ENCODE results near the gene GRID2IP.

GRID2IP gene

GRCh38 chr7:6546498-6547251 is 4.6 kb downstream of the GRID2IP start:
- Mint-ChIP-seq H3K4me1 (peaks cover 13 to 16% of the 10 kb centered on the region in 2 donors), H3K27me3 (peaks cover 4% of the 10 kb centered on the region in 2 donors), H3K9me3 (peaks cover 0 to 2% of the 10 kb centered on the region in 2 donors), H3K4me3 (peak overlapping the region in 1 of 2 donors; percentile 5), H3K27ac (no peak overlapping the region), H3K36me3 (no peaks in the 10 kb centered on the region)
- ATAC-seq (replicated peaks) (no peak), DNase-seq (no peak)

DNA sequence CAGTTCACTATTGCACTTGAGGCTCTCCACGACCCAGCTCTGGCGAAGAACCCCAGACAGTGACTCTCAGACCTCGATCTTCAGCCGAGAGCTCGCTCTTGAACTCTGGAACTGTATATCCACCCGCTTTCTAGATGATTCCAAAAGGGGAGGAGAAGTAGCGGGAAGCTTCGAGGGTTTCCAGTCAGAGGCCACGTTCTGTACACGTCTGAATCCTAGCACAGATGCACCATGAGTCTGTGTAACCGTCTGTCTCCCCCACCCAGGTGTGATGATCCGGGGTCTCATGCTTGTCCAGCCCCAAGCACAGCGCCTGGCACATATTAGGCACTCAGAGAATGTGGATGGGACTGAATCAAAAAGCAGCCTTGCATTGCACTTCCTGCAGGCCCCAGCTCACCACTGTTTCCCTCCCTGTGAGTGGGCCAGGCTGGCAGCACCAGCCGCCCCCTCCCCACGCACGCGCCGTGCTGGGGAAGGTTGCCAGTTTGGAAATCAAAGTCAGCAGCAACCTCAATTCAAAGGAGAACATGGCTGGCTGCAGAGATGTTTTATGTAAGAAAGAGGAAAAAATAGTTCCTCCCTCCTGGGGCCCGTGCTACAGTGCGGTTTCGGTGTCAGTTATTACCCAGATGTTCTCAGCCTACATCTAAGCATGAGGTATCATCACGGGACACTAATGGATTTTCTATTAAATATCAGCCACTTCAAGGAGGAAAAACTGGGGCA is 5.7 kb downstream of the GRID2IP start:
- Mint-ChIP-seq H3K4me1 (peaks cover 13 to 16% of the 10 kb centered on the region in 2 donors), H3K4me3 (no peak overlapping the region), H3K27ac (no peak overlapping the region), H3K27me3 (peaks cover 4% of the 10 kb centered on the region in 2 donors), H3K36me3 (no peaks in the 10 kb centered on the region), H3K9me3 (peaks cover 0 to 2% of the 10 kb centered on the region in 2 donors)
- DNase-seq = no peak
- peak; percentile 67 to 82 for ATAC-seq (replicated peaks)

DNA sequence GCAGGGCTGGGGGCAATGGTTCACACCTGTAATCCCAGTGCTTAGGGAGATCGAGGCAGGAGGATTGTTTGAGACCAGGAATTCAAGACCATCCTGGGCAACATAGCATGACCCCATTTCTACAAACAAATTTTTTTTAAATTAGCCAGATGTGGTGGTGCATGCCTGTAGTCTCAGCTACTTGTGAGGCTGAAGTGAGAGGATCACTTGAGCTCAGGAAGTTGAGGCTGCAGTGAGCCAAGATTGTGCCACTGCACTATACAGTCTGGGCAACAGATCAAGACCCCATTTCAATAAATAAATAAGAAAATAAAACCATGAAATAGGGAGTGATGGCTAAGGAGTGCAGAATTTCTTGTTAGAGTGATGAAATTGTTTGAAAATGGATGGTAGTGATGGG is 8.9 kb downstream of the GRID2IP start:
- Mint-ChIP-seq H3K4me3 (no peak overlapping the region), H3K36me3 (no peaks in the 10 kb centered on the region), H3K4me1 (peaks cover 13 to 16% of the 10 kb centered on the region in 2 donors), H3K27ac (no peak overlapping the region), H3K27me3 (peaks cover 19 to 23% of the 10 kb centered on the region in 2 donors), H3K9me3 (peaks cover 0 to under 1% of the 10 kb centered on the region in 2 donors)
- ATAC-seq (replicated peaks) (no peak), DNase-seq (no peak)

DNA sequence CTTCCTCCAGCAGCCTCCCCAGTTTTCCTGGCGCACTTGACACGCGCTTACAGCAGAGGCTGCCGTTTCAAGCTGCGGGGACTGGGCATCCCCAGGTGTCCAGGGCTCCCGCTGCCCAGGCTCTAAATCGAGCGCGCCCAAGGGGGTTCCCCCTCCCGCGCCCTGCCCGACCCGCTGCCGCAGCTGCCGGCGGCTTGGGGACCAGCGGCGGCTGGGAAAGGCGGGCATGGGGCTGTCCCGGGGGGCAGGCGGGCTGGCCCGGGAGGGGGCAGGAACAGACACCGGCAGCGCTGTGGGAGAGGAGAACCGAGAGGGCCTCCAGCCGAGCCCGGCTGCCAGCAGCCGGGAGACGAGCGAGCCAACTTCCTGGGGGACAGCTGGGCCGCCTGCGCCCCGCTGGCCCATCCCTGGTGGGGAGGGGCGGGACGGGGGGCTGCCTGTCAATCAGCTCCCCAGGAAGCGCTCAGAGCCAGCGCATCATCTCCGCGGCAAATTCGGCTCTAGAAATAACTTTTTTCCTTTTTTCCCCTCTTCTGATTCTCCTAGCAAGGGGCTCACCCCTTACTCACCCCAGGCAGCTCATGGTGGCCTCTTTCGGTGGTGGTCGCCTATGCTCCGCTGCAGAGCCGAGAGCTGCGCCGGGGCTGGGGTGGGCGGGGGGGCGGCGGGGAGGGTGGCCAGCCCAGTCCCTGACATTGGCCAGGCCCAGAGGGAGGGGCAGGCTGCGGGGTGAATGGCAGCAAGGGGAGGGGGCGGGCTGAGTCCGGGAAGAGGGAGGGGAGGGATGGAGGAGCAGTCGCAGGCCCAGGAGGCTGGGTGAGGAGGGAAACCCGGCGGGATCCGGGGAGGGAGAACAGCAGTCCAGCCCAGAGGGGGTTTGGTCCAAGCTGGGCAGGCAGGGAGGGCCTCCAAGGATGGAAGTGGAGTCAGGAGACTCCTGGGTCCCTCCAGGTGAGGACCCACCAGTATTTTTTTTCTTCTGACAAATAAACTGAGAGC is 14.7 kb downstream of the GRID2IP start:
- Mint-ChIP-seq H3K9me3 (no peaks in the 10 kb centered on the region), H3K4me3 (peak overlapping the region in 1 of 2 donors; percentile 51)

DNA sequence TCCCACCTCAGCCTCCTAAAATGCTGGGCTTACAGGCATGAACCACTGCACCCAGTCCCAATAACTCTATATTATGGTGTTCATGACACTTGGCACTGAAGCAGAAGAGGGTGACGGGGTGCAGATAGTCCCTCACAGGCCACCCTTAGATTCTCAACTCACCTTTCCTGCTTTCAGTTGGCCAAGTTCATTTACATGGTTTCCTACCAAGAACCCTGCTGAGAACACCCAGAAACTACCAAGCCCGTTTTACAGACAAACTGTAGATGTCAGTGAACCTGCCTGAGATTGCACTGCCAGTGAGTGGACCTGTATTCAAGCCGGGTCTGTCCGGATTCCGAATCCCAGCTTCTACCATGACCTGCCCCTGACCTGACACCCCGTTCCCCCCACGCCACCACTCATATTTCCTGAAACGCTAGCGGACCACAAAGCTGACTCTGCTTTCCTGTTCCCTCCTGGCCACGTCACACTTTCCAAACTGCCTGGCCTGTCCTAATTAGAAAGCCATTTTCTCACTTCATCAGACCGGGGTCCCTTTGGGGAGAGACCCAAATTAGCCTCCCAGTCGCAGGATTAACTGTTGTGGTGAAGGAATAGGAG is 17.3 kb downstream of the GRID2IP start:
- Mint-ChIP-seq H3K27me3 (peaks cover 25 to 27% of the 10 kb centered on the region in 2 donors), H3K4me1 (peaks cover 34 to 59% of the 10 kb centered on the region in 2 donors), H3K36me3 (no peaks in the 10 kb centered on the region), H3K9me3 (no peaks in the 10 kb centered on the region), H3K27ac (peak overlapping the region; percentile 9), H3K4me3 (peak overlapping the region; percentile 26 to 38)
- DNase-seq = no peak
- peak; percentile 18 to 24 for ATAC-seq (replicated peaks)

More for the DNA sequence above, 14.7 kb downstream of the GRID2IP start:
- Mint-ChIP-seq H3K36me3 (no peaks in the 10 kb centered on the region), H3K27me3 (peaks cover 25 to 30% of the 10 kb centered on the region in 2 donors), H3K27ac (no peak overlapping the region), H3K4me1 (peaks cover 26 to 38% of the 10 kb centered on the region in 2 donors)
- peak; percentile 19 for DNase-seq
- ATAC-seq (replicated peaks) = peak; percentile 23 to 44

DNA sequence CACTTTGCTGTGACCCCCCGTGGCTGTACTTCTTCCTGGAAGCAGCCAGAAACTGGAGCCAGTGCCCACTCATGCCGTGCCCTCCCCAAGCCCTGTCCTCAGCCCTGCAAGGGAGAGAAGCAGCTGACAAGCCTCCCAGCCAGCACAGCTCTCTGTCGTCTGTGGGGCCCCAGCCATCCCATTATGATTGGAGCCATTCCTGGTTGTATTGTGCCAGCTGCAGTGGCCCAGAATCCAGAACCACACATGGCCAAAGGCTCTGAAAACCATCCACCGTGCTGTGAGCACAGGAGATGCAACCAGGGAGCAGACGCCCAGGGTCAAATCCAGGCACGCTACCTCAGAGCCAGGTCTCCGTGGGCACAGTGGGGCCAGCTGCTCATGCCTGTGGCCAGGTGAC is 18.7 kb downstream of the GRID2IP start:
- DNase-seq (no peak), ATAC-seq (replicated peaks) (no peak)
- Mint-ChIP-seq H3K27me3 (peaks cover 13 to 19% of the 10 kb centered on the region in 2 donors), H3K4me1 (peaks cover 35 to 61% of the 10 kb centered on the region in 2 donors), H3K4me3 (peak overlapping the region; percentile 56 to 89), H3K36me3 (no peaks in the 10 kb centered on the region), H3K9me3 (no peaks in the 10 kb centered on the region), H3K27ac (no peak overlapping the region)

- Mint-ChIP-seq H3K4me3 (peak overlapping the region; percentile 86 to 89), H3K36me3 (no peaks in the 10 kb centered on the region), H3K4me1 (peaks cover 43 to 70% of the 10 kb centered on the region in 2 donors), H3K9me3 (no peaks in the 10 kb centered on the region), H3K27ac (peak overlapping the region; percentile 81), H3K27me3 (peaks cover 21 to 27% of the 10 kb centered on the region in 2 donors)
- no peak for DNase-seq
- peak; percentile 36 to 52 for ATAC-seq (replicated peaks)
Measured at GRCh38 chr7:6531492-6532279, 19.6 kb downstream of the GRID2IP start.

DNA sequence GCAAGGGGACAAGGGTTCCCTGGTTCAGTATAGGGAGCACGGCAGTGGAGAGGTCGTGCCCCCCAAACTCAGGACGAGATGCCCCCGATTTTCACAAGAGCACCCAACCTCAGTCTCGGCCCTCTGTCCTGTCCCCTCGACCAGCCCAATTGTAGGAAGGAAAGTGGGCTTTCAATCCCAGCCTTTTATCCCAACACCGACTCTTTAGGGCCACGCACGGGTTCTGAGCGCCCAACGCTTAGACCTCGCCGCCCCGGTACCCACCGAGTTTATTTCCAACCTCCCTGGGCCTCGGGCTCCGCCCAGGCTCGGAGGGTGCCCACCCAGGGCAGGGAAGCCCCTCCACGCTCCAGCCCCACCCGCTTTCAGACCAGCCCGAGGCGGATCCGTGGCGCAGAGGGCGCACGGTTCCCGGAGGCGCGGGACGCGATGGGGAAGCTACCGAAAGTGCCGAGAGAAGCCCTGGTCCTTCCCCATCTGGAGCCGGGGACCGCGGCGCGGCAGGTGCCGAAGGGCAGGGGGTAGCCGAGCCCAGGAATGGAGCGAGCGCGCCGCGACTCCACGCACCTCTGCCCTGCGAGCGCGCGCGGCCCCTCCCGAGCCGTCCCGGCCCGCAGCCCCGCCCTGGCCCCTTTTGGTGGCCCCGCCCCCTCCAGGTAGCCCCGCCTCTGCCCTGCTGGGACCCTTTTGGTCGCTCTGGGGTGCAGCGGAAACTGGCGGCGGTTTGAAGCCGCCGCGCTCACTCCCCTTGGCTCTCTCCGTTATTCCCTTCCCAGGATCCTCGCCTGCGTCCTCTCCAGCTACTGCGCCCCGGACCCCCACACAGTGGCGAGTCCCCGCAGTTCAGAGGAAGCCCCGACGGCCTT is 20.4 kb downstream of the GRID2IP start:
- Mint-ChIP-seq H3K4me1 (peaks cover 42 to 69% of the 10 kb centered on the region in 2 donors), H3K9me3 (no peaks in the 10 kb centered on the region), H3K27ac (peak overlapping the region; percentile 81), H3K36me3 (no peaks in the 10 kb centered on the region), H3K27me3 (peaks cover 19 to 27% of the 10 kb centered on the region in 2 donors), H3K4me3 (peak overlapping the region; percentile 86 to 89)
- DNase-seq (peak; percentile 52), ATAC-seq (replicated peaks) (peak; percentile 70 to 84)

DNA sequence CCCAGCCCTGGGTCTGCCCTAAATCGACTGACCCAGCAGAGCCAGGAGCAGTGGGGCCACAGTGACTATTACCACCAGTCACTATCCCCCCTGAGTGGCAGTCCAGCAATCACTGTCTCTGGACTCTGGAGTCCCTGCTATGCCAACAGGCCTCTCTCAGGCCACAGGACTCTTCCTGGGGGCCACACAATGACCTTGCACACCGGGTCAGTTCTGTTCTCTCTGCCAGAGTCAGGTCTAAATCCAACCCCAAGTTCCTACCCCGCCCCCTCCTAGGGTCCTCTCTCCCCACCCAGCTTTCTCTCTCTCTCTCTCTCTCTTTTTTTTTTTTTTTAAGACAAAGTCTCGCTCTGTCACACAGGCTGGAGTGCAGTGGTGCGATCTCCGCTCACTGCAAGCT is 21.6 kb downstream of the GRID2IP start:
- ATAC-seq (replicated peaks) (no peak), DNase-seq (no peak)
- Mint-ChIP-seq H3K27ac (no peak overlapping the region), H3K36me3 (no peaks in the 10 kb centered on the region), H3K27me3 (peaks cover 11 to 20% of the 10 kb centered on the region in 2 donors), H3K4me1 (peaks cover 37 to 60% of the 10 kb centered on the region in 2 donors), H3K4me3 (peak overlapping the region; percentile 86 to 89), H3K9me3 (no peaks in the 10 kb centered on the region)

- no peaks in the 10 kb centered on the region for H3K36me3 Mint-ChIP-seq
Measured at GRCh38 chr7:6528401-6529130, 22.7 kb downstream of the GRID2IP start.

GRCh38 chr7:6526997-6527378 is 24.3 kb downstream of the GRID2IP start:
- H3K27ac Mint-ChIP-seq = peak overlapping the region; percentile 79
- no peak for DNase-seq
- H3K4me3 Mint-ChIP-seq = peak overlapping the region; percentile 81 to 82
- no peaks in the 10 kb centered on the region for H3K36me3 Mint-ChIP-seq
- no peak for ATAC-seq (replicated peaks)
- H3K27me3 Mint-ChIP-seq = peaks cover 11 to 23% of the 10 kb centered on the region in 2 donors
- H3K4me1 Mint-ChIP-seq = peaks cover 20 to 37% of the 10 kb centered on the region in 2 donors
- no peaks in the 10 kb centered on the region for H3K9me3 Mint-ChIP-seq

More at GRCh38 chr7:6528401-6529130, 22.7 kb downstream of the GRID2IP start:
- H3K4me3 Mint-ChIP-seq = no peak overlapping the region
- DNase-seq (no peak), ATAC-seq (replicated peaks) (no peak)
- H3K27ac Mint-ChIP-seq = no peak overlapping the region
- H3K9me3 Mint-ChIP-seq = no peaks in the 10 kb centered on the region
- H3K4me1 Mint-ChIP-seq = peaks cover 30 to 50% of the 10 kb centered on the region in 2 donors
- peaks cover 11 to 23% of the 10 kb centered on the region in 2 donors for H3K27me3 Mint-ChIP-seq
